ENCODE data around the gene EFNA4.

The EFNA4 gene

DNA sequence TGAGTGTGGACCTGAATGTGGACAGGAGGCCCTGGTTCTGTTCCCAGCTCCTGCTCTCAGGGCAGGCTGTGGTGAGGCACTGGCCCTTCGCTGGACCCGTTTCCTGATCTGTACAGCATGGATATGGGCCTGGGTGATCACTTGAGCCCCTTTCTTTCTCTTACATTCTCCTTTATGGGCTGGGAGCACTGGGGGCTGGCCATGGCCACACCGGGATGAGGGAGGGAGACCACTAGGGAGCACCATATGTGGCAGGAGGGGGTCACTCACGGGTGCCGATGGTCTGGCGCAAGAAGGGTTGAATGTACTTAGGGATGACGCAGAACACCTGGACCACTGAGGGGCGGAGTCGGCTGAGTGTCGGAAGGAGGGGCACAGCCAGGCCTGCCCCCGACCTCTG, 32.6 kb upstream of the EFNA4 start:
- no peaks in the 10 kb centered on the region for H3K9me3 ChIP-seq (ENCODE audit: control insufficient read depth, insufficient read depth, low read depth, low read length)
- CTCF ChIA-PET, result interaction anchor here (1.0 to 1.3 kb wide), 2 partner anchors 13 to 14 kb away, joined by 4 to 6 read pairs; no protein-coding TSS in a partner anchor
- POLR2A ChIA-PET, result interaction anchor here (1.3 kb wide), 1 partner anchor 13 kb away, joined by 3 read pairs; no protein-coding TSS in a partner anchor
- no peaks in the 10 kb centered on the region for H3K4me1 ChIP-seq (ENCODE audit: control insufficient read depth, insufficient read depth, low read length)
- no peak overlapping the region for H3K27ac ChIP-seq (ENCODE audit: extremely low read depth, low read depth, low read length)
- H3K4me3 ChIP-seq (ENCODE audit: low read depth, low read length), result no peak overlapping the region
- TF ChIP-seq, protein P1, sequence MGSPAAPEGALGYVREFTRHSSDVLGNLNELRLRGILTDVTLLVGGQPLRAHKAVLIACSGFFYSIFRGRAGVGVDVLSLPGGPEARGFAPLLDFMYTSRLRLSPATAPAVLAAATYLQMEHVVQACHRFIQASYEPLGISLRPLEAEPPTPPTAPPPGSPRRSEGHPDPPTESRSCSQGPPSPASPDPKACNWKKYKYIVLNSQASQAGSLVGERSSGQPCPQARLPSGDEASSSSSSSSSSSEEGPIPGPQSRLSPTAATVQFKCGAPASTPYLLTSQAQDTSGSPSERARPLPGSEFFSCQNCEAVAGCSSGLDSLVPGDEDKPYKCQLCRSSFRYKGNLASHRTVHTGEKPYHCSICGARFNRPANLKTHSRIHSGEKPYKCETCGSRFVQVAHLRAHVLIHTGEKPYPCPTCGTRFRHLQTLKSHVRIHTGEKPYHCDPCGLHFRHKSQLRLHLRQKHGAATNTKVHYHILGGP (tag by site-specific recombination; IDR thresholded peaks at IDR 0.05), result no peak
- TF ChIP-seq ZNF311 (tag by site-specific recombination; IDR thresholded peaks at IDR 0.05; ENCODE audit: borderline replicate concordance), result no peak
- no peak for TF ChIP-seq ZNF174 (tag by site-specific recombination; IDR thresholded peaks at IDR 0.05)
- no peak for TF ChIP-seq ZFP37 (tag by site-specific recombination; IDR thresholded peaks at IDR 0.05)
- TF ChIP-seq ZNF514 (tag by site-specific recombination; IDR thresholded peaks at IDR 0.05), result no peak
- no peak for TF ChIP-seq ZNF214 (tag by site-specific recombination; IDR thresholded peaks at IDR 0.05; ENCODE audit: borderline replicate concordance)
- TF ChIP-seq, protein P2, sequence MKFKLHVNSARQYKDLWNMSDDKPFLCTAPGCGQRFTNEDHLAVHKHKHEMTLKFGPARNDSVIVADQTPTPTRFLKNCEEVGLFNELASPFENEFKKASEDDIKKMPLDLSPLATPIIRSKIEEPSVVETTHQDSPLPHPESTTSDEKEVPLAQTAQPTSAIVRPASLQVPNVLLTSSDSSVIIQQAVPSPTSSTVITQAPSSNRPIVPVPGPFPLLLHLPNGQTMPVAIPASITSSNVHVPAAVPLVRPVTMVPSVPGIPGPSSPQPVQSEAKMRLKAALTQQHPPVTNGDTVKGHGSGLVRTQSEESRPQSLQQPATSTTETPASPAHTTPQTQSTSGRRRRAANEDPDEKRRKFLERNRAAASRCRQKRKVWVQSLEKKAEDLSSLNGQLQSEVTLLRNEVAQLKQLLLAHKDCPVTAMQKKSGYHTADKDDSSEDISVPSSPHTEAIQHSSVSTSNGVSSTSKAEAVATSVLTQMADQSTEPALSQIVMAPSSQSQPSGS (tag by site-specific recombination; IDR thresholded peaks at IDR 0.05; ENCODE audit: low read depth), result no peak
- TF ChIP-seq ZNF157 (tag by site-specific recombination; IDR thresholded peaks at IDR 0.05), result no peak
- TF ChIP-seq ZNF132 (tag by site-specific recombination; IDR thresholded peaks at IDR 0.05; ENCODE audit: borderline replicate concordance), result no peak
- TF ChIP-seq, protein P3, sequence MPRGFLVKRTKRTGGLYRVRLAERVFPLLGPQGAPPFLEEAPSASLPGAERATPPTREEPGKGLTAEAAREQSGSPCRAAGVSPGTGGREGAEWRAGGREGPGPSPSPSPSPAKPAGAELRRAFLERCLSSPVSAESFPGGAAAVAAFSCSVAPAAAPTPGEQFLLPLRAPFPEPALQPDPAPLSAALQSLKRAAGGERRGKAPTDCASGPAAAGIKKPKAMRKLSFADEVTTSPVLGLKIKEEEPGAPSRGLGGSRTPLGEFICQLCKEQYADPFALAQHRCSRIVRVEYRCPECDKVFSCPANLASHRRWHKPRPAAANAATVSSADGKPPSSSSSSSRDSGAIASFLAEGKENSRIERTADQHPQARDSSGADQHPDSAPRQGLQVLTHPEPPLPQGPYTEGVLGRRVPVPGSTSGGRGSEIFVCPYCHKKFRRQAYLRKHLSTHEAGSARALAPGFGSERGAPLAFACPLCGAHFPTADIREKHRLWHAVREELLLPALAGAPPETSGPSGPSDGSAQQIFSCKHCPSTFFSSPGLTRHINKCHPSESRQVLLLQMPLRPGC (tag by site-specific recombination; IDR thresholded peaks at IDR 0.05), result no peak
- TF ChIP-seq, protein P4, sequence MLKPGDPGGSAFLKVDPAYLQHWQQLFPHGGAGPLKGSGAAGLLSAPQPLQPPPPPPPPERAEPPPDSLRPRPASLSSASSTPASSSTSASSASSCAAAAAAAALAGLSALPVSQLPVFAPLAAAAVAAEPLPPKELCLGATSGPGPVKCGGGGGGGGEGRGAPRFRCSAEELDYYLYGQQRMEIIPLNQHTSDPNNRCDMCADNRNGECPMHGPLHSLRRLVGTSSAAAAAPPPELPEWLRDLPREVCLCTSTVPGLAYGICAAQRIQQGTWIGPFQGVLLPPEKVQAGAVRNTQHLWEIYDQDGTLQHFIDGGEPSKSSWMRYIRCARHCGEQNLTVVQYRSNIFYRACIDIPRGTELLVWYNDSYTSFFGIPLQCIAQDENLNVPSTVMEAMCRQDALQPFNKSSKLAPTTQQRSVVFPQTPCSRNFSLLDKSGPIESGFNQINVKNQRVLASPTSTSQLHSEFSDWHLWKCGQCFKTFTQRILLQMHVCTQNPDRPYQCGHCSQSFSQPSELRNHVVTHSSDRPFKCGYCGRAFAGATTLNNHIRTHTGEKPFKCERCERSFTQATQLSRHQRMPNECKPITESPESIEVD (tag by site-specific recombination; IDR thresholded peaks at IDR 0.05), result no peak
- no peak for TF ChIP-seq FEZF1 (tag by site-specific recombination; IDR thresholded peaks at IDR 0.05)
- TF ChIP-seq, protein P5, sequence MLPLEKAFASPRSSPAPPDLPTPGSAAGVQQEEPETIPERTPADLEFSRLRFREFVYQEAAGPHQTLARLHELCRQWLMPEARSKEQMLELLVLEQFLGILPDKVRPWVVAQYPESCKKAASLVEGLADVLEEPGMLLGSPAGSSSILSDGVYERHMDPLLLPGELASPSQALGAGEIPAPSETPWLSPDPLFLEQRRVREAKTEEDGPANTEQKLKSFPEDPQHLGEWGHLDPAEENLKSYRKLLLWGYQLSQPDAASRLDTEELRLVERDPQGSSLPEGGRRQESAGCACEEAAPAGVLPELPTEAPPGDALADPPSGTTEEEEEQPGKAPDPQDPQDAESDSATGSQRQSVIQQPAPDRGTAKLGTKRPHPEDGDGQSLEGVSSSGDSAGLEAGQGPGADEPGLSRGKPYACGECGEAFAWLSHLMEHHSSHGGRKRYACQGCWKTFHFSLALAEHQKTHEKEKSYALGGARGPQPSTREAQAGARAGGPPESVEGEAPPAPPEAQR (tag by site-specific recombination; IDR thresholded peaks at IDR 0.05), result no peak
- no peak for TF ChIP-seq GLIS1 (tag by site-specific recombination; IDR thresholded peaks at IDR 0.05)
- TF ChIP-seq ZNF501 (tag by site-specific recombination; IDR thresholded peaks at IDR 0.05), result no peak
- H3K36me3 ChIP-seq (ENCODE audit: control insufficient read depth in 2 of 2, insufficient read depth in 1 of 2, low read length in 2 of 2), result no peaks in the 10 kb centered on the region

DNA sequence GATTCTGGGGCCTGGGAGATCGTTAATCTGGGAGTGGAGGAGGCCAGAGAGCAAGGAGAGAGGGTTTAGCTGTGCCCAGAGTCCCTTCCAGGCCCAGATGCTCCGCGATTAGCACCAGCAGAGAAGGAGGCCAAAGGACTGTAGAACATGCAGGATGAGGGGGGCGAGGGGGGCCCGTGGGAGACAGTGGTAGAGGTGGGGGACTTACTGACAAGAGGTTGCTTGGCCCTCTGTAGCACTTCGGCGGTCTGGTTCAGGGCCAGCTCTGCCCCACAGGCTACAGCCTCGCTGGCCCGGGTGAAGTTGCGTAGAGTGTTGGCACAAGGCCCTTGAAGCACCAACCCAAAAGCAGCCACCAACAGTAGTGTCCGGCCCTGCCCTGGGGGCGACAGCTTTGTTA, 30.7 kb upstream of the EFNA4 start:
- Histone ChIP-seq H3K9me3 (ENCODE audit: control insufficient read depth, insufficient read depth, low read depth, low read length) (no peaks in the 10 kb centered on the region), H3K27ac (ENCODE audit: extremely low read depth, low read depth, low read length) (no peak overlapping the region), H3K4me3 (ENCODE audit: low read depth, low read length) (no peak overlapping the region), H3K4me1 (ENCODE audit: control insufficient read depth, insufficient read depth, low read length) (no peaks in the 10 kb centered on the region), H3K36me3 (ENCODE audit: control insufficient read depth in 2 of 2, insufficient read depth in 1 of 2, low read length in 2 of 2) (no peaks in the 10 kb centered on the region)
- POLR2A ChIA-PET, result interaction anchor here (0.8 kb wide), 1 partner anchor 12 kb away, joined by 3 read pairs; no protein-coding TSS in a partner anchor
- CTCF ChIA-PET, result interaction anchor here (0.7 to 3.0 kb wide), 4 partner anchors 8 to 59 kb away, joined by 3 to 19 read pairs (median 4); no protein-coding TSS in a partner anchor
- TF ChIP-seq ZSCAN23 (tag by site-specific recombination; IDR thresholded peaks at IDR 0.05) (no peak), OSR2 (tag by site-specific recombination; IDR thresholded peaks at IDR 0.05) (no peak), ZNF274 (IDR thresholded peaks at IDR 0.05; ENCODE audit: low read length) (no peak), ZNF274 (tag by site-specific recombination; IDR thresholded peaks at IDR 0.05; ENCODE audit: borderline replicate concordance) (no peak), ZNF473 (tag by site-specific recombination; IDR thresholded peaks at IDR 0.05) (no peak), ZNF768 (tag by site-specific recombination; IDR thresholded peaks at IDR 0.05) (no peak), ZSCAN16 (tag by site-specific recombination; IDR thresholded peaks at IDR 0.05) (no peak), ZNF211 (tag by site-specific recombination; IDR thresholded peaks at IDR 0.05; ENCODE audit: low read depth) (no peak)
- TF ChIP-seq, protein P6, sequence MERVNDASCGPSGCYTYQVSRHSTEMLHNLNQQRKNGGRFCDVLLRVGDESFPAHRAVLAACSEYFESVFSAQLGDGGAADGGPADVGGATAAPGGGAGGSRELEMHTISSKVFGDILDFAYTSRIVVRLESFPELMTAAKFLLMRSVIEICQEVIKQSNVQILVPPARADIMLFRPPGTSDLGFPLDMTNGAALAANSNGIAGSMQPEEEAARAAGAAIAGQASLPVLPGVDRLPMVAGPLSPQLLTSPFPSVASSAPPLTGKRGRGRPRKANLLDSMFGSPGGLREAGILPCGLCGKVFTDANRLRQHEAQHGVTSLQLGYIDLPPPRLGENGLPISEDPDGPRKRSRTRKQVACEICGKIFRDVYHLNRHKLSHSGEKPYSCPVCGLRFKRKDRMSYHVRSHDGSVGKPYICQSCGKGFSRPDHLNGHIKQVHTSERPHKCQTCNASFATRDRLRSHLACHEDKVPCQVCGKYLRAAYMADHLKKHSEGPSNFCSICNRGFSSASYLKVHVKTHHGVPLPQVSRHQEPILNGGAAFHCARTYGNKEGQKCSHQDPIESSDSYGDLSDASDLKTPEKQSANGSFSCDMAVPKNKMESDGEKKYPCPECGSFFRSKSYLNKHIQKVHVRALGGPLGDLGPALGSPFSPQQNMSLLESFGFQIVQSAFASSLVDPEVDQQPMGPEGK (tag by site-specific recombination; IDR thresholded peaks at IDR 0.05), result no peak
- TF ChIP-seq, protein P7, sequence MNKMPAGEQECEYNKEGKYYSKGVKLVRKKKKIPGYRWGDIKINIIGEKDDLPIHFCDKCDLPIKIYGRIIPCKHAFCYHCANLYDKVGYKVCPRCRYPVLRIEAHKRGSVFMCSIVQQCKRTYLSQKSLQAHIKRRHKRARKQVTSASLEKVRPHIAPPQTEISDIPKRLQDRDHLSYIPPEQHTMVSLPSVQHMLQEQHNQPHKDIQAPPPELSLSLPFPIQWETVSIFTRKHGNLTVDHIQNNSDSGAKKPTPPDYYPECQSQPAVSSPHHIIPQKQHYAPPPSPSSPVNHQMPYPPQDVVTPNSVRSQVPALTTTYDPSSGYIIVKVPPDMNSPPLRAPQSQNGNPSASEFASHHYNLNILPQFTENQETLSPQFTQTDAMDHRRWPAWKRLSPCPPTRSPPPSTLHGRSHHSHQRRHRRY (tag by site-specific recombination; IDR thresholded peaks at IDR 0.05), result no peak
